ENCODE results near the gene GNAO1.

Gene GNAO1

GRCh38 chr16:56339431-56340195, 148.3 kb downstream of the GNAO1 start:
- Histone ChIP-seq H3K27me3 (ENCODE audit: low read depth, low read length) (no peaks in the 10 kb centered on the region), H3K27ac (ENCODE audit: low read length) (no peak overlapping the region)

GRCh38 chr16:56340416-56340815, 149.1 kb downstream of the GNAO1 start:
- no peaks in the 10 kb centered on the region for H3K9me3 ChIP-seq (ENCODE audit: control insufficient read depth in 1 of 2, low read length in 2 of 2)
- H3K36me3 ChIP-seq (ENCODE audit: control insufficient read depth in 1 of 2, insufficient read depth in 2 of 2, low read length in 2 of 2) = peaks cover 0 to 33% of the 10 kb centered on the region in 2 donors
- no peaks in the 10 kb centered on the region for H3K27me3 ChIP-seq (ENCODE audit: low read depth, low read length)
- no peaks in the 10 kb centered on the region for H3K4me1 ChIP-seq (ENCODE audit: control insufficient read depth in 1 of 2, insufficient read depth in 2 of 2, low read length in 2 of 2)
- no peak overlapping the region for H3K4me3 ChIP-seq (ENCODE audit: low read depth in 1 of 2, low read length in 2 of 2)
- no peak overlapping the region for H3K27ac ChIP-seq (ENCODE audit: low read length)

More at GRCh38 chr16:56339431-56340195, 148.3 kb downstream of the GNAO1 start:
- H3K4me3 ChIP-seq (ENCODE audit: low read depth in 1 of 2, low read length in 2 of 2) = no peak overlapping the region
- H3K36me3 ChIP-seq (ENCODE audit: control insufficient read depth in 1 of 2, insufficient read depth in 2 of 2, low read length in 2 of 2) = peaks cover 0 to 34% of the 10 kb centered on the region in 2 donors
- no peaks in the 10 kb centered on the region for H3K4me1 ChIP-seq (ENCODE audit: control insufficient read depth in 1 of 2, insufficient read depth in 2 of 2, low read length in 2 of 2)
- H3K9me3 ChIP-seq (ENCODE audit: control insufficient read depth in 1 of 2, low read length in 2 of 2) = no peaks in the 10 kb centered on the region

- peaks cover 0 to 33% of the 10 kb centered on the region in 2 donors for H3K36me3 ChIP-seq (ENCODE audit: control insufficient read depth in 1 of 2, insufficient read depth in 2 of 2, low read length in 2 of 2)
- no peaks in the 10 kb centered on the region for H3K4me1 ChIP-seq (ENCODE audit: control insufficient read depth in 1 of 2, insufficient read depth in 2 of 2, low read length in 2 of 2)
- no peaks in the 10 kb centered on the region for H3K27me3 ChIP-seq (ENCODE audit: low read depth, low read length)
- H3K4me3 ChIP-seq (ENCODE audit: low read depth in 1 of 2, low read length in 2 of 2) = no peak overlapping the region
- no peak overlapping the region for H3K27ac ChIP-seq (ENCODE audit: low read length)
- no peaks in the 10 kb centered on the region for H3K9me3 ChIP-seq (ENCODE audit: control insufficient read depth in 1 of 2, low read length in 2 of 2)
Observed at GRCh38 chr16:56340864-56341365, 149.6 kb downstream of the GNAO1 start.

GRCh38 chr16:56341656-56342399, 150.5 kb downstream of the GNAO1 start:
- no peaks in the 10 kb centered on the region for H3K27me3 ChIP-seq (ENCODE audit: low read depth, low read length)
- no peak overlapping the region for H3K27ac ChIP-seq (ENCODE audit: low read length)
- H3K4me1 ChIP-seq (ENCODE audit: control insufficient read depth in 1 of 2, insufficient read depth in 2 of 2, low read length in 2 of 2) = no peaks in the 10 kb centered on the region
- H3K36me3 ChIP-seq (ENCODE audit: control insufficient read depth in 1 of 2, insufficient read depth in 2 of 2, low read length in 2 of 2) = peaks cover 0 to 40% of the 10 kb centered on the region in 2 donors
- no peak overlapping the region for H3K4me3 ChIP-seq (ENCODE audit: low read depth in 1 of 2, low read length in 2 of 2)
- H3K9me3 ChIP-seq (ENCODE audit: control insufficient read depth in 1 of 2, low read length in 2 of 2) = no peaks in the 10 kb centered on the region

GRCh38 chr16:56343661-56344517, 152.6 kb downstream of the GNAO1 start:
- no peak overlapping the region for H3K4me3 ChIP-seq (ENCODE audit: low read depth in 1 of 2, low read length in 2 of 2)
- H3K36me3 ChIP-seq (ENCODE audit: control insufficient read depth in 1 of 2, insufficient read depth in 2 of 2, low read length in 2 of 2) = peaks cover 0 to 36% of the 10 kb centered on the region in 2 donors
- H3K27me3 ChIP-seq (ENCODE audit: low read depth, low read length) = no peaks in the 10 kb centered on the region
- no peaks in the 10 kb centered on the region for H3K9me3 ChIP-seq (ENCODE audit: control insufficient read depth in 1 of 2, low read length in 2 of 2)
- no peak overlapping the region for H3K27ac ChIP-seq (ENCODE audit: low read length)
- no peaks in the 10 kb centered on the region for H3K4me1 ChIP-seq (ENCODE audit: control insufficient read depth in 1 of 2, insufficient read depth in 2 of 2, low read length in 2 of 2)

- Histone ChIP-seq H3K27me3 (ENCODE audit: low read depth, low read length) (no peaks in the 10 kb centered on the region), H3K4me1 (ENCODE audit: control insufficient read depth in 1 of 2, insufficient read depth in 2 of 2, low read length in 2 of 2) (no peaks in the 10 kb centered on the region), H3K36me3 (ENCODE audit: control insufficient read depth in 1 of 2, insufficient read depth in 2 of 2, low read length in 2 of 2) (peaks cover 0 to 36% of the 10 kb centered on the region in 2 donors), H3K27ac (ENCODE audit: low read length) (no peak overlapping the region), H3K4me3 (ENCODE audit: low read depth in 1 of 2, low read length in 2 of 2) (no peak overlapping the region), H3K9me3 (ENCODE audit: control insufficient read depth in 1 of 2, low read length in 2 of 2) (no peaks in the 10 kb centered on the region)
Observed at GRCh38 chr16:56344518-56345405, 153.5 kb downstream of the GNAO1 start.

GRCh38 chr16:56345406-56346050, 154.2 kb downstream of the GNAO1 start:
- Histone ChIP-seq H3K9me3 (ENCODE audit: control insufficient read depth in 1 of 2, low read length in 2 of 2) (no peaks in the 10 kb centered on the region), H3K27ac (ENCODE audit: low read length) (no peak overlapping the region), H3K36me3 (ENCODE audit: control insufficient read depth in 1 of 2, insufficient read depth in 2 of 2, low read length in 2 of 2) (peaks cover 0 to 36% of the 10 kb centered on the region in 2 donors), H3K4me1 (ENCODE audit: control insufficient read depth in 1 of 2, insufficient read depth in 2 of 2, low read length in 2 of 2) (no peaks in the 10 kb centered on the region), H3K4me3 (ENCODE audit: low read depth in 1 of 2, low read length in 2 of 2) (no peak overlapping the region), H3K27me3 (ENCODE audit: low read depth, low read length) (no peaks in the 10 kb centered on the region)

GRCh38 chr16:56346131-56346890, 155.0 kb downstream of the GNAO1 start:
- peaks cover 0 to 39% of the 10 kb centered on the region in 2 donors for H3K36me3 ChIP-seq (ENCODE audit: control insufficient read depth in 1 of 2, insufficient read depth in 2 of 2, low read length in 2 of 2)
- no peaks in the 10 kb centered on the region for H3K27me3 ChIP-seq (ENCODE audit: low read depth, low read length)
- H3K4me1 ChIP-seq (ENCODE audit: control insufficient read depth in 1 of 2, insufficient read depth in 2 of 2, low read length in 2 of 2) = no peaks in the 10 kb centered on the region
- no peaks in the 10 kb centered on the region for H3K9me3 ChIP-seq (ENCODE audit: control insufficient read depth in 1 of 2, low read length in 2 of 2)
- H3K27ac ChIP-seq (ENCODE audit: low read length) = no peak overlapping the region
- H3K4me3 ChIP-seq (ENCODE audit: low read depth in 1 of 2, low read length in 2 of 2) = no peak overlapping the region

- Histone ChIP-seq H3K4me3 (ENCODE audit: low read depth in 1 of 2, low read length in 2 of 2) (no peak overlapping the region), H3K36me3 (ENCODE audit: control insufficient read depth in 1 of 2, insufficient read depth in 2 of 2, low read length in 2 of 2) (peaks cover 0 to 36% of the 10 kb centered on the region in 2 donors), H3K27me3 (ENCODE audit: low read depth, low read length) (no peaks in the 10 kb centered on the region), H3K9me3 (ENCODE audit: control insufficient read depth in 1 of 2, low read length in 2 of 2) (no peaks in the 10 kb centered on the region), H3K4me1 (ENCODE audit: control insufficient read depth in 1 of 2, insufficient read depth in 2 of 2, low read length in 2 of 2) (no peaks in the 10 kb centered on the region), H3K27ac (ENCODE audit: low read length) (no peak overlapping the region)
Observed at GRCh38 chr16:56347166-56347565, 155.9 kb downstream of the GNAO1 start.
